Astrocyte of the cerebellum (primary cell): ENCODE data around the gene POU4F3.
"Not testable (repeated sequence)": the region's sequence is repeated elsewhere in the genome, so short reads cannot be mapped to it uniquely, and the experiment has no call there.

ENCODE experiments used
- DNase-seq: peaks from one replicate; pipeline ENCODE4 v3.0.0-alpha.2; 2011; ENCODE audit warnings: low read depth
- H3K4me3 ChIP-seq: 2 replicates; pipeline ENCODE4 v1.5.1; 2011; ENCODE audit warnings: mild to moderate bottlenecking, low read depth, low read length, moderate library complexity
- in situ Hi-C: cut with HindIII; loops from 2 replicates; pipeline ENCODE4 v1.10.0; 2017; ENCODE audit warnings: low sequenced_read_pairs
- TF ChIP-seq, protein P1 (sequence below): IDR thresholded peaks from 2 replicates; pipeline ENCODE4 v1.5.1; 2012; ENCODE audit warnings: low read length, low read depth, moderate library complexity, mild to moderate bottlenecking; ENCODE audit errors: missing control alignments

Gene POU4F3, protein sequence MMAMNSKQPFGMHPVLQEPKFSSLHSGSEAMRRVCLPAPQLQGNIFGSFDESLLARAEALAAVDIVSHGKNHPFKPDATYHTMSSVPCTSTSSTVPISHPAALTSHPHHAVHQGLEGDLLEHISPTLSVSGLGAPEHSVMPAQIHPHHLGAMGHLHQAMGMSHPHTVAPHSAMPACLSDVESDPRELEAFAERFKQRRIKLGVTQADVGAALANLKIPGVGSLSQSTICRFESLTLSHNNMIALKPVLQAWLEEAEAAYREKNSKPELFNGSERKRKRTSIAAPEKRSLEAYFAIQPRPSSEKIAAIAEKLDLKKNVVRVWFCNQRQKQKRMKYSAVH

DNA sequence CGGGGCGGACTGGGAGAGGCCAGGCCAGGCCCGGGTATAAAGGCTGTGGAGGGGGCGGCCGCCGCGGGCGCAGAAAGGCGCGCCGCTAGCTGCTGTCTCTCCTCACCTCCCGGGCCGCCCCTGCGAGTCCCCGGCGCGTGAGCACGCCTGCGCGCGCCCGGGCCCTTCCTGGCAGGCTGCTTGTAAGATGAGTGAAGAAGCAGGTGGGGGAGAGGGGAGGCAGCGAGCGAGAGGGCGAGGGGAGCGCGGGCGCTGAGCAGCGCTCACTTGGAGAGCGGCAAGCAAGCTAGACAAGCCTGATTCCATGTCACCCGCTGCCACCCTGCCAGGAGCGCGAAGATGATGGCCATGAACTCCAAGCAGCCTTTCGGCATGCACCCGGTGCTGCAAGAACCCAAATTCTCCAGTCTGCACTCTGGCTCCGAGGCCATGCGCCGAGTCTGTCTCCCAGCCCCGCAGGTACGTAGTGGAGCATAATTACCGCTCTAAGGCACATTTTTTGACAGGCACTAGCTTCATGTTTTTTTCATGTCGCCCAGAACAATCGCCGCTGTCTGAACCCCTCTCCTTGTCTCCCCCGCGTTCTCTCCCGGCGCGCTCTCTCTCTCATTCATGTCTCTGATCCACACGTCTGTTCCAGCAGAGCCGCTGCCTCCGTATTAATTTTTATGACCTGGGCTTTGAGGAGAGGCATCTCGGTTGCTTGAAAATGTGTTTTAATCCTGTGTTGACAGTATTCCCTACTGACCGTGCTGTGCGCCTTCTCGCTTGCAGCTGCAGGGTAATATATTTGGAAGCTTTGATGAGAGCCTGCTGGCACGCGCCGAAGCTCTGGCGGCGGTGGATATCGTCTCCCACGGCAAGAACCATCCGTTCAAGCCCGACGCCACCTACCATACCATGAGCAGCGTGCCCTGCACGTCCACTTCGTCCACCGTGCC lies at the start of gene POU4F3:
Gene POU4F3, plus strand, starts transcription at position 66 of the 941 bp plus-strand sequence. Its CDS starts 274 bp downstream, at position 340.
- TF ChIP-seq, protein P1, sequence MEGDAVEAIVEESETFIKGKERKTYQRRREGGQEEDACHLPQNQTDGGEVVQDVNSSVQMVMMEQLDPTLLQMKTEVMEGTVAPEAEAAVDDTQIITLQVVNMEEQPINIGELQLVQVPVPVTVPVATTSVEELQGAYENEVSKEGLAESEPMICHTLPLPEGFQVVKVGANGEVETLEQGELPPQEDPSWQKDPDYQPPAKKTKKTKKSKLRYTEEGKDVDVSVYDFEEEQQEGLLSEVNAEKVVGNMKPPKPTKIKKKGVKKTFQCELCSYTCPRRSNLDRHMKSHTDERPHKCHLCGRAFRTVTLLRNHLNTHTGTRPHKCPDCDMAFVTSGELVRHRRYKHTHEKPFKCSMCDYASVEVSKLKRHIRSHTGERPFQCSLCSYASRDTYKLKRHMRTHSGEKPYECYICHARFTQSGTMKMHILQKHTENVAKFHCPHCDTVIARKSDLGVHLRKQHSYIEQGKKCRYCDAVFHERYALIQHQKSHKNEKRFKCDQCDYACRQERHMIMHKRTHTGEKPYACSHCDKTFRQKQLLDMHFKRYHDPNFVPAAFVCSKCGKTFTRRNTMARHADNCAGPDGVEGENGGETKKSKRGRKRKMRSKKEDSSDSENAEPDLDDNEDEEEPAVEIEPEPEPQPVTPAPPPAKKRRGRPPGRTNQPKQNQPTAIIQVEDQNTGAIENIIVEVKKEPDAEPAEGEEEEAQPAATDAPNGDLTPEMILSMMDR: no peak
- DNase-seq: no peak
- H3K4me3 ChIP-seq: no peak within 1 kb of the TSS
- in situ Hi-C loops: no loop called here

DNA sequence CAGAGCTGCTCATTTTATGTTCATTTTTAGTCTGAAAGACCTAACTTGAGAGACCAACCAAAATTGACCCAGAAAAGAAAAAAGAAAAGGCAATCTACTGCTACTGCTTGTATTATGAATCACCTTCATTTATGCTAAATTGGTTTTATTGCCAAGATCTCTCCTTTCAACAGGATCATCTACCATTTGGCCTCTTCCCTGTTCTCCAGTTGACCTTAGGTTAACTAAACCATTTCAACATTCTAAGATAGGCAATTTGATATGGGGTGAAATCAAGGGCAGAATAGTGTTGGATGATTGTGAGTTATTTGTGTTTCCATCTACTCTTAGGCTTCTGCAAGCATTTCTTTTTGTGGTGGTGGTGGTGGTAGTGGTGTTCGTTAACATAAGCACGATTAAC lies 48.3 kb upstream of the POU4F3 start:
- DNase-seq: no peak
- TF ChIP-seq, protein P1: no peak
- H3K4me3 ChIP-seq: no peak overlapping the region
- in situ Hi-C loops: no loop called here

DNA sequence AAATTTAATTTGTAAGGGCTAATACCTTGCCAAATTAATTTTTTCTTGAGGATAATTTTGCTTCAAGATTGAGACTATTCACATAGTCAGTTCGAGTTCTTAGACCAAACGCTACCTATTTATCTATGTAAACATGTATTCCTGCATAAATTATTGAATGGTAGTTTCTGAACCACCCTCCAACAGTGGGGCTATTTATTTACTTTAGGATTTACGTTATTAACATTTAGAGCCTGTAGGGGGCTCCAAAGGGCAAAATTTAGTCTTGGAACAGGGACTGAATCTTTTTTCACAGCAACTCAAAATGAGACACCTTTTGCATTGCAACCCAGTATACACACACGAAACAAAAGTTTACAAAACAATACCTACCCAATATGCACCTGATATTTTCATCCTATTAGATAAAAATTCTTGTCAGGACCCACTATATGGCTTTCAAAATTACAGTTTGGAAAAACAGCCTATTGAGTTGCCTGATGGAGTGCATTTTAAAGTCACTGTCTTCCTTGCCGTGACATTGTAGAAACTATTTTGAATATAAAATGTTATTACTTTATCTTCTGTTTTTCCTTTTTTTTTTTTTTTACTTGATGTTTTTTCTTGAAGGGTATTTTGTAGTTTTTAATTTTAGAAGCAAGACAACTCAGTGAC lies 47.1 kb upstream of the POU4F3 start:
- TF ChIP-seq, protein P1: peak; percentile 55
- H3K4me3 ChIP-seq: no peak overlapping the region
- in situ Hi-C loops: no loop called here
- peak; percentile 42 for DNase-seq

DNA sequence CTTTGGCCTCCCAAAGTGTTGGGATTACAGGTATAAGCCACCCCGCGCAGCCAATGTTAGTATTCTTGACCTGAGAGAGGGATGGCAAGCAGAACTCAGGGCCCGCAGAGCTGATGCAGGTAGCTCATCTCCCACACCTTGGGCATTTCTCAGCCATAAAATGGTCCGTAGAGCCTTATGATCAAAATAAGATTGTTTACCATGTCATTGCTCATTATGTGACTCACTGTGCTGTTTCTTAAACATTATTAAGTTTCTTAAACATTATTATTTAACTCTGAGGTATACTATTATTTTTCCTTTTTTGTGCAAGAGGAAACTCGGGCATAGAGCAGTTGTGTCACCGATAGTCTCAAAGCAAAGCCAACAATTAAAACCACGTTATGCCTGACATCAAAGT lies 42.4 kb upstream of the POU4F3 start:
- TF ChIP-seq, protein P1: no peak
- in situ Hi-C loops: no loop called here
- DNase-seq: no peak

DNA sequence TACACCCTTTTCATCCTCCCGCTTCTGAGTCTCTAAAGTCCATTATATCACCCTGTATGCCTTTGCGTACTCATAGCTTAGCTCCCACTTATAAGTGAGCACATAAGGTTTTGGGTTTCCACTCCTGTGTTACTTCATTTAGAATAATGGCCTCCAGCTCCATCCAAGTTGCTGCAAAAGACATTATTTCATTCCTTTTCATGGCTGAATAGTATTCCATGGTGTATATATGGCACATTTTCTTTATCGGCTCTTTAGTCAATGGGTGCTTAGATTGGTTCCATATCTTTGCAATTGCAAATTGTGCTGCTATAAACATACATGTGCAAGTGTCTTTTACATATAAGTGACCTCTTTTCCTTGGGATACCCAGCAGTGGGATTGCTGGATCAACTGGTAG lies 39.7 kb upstream of the POU4F3 start:
- DNase-seq, in situ Hi-C loops, H3K4me3 ChIP-seq: not testable (repeated sequence)

More for the DNA sequence above, 42.4 kb upstream of the POU4F3 start:
- H3K4me3 ChIP-seq: no peak overlapping the region

DNA sequence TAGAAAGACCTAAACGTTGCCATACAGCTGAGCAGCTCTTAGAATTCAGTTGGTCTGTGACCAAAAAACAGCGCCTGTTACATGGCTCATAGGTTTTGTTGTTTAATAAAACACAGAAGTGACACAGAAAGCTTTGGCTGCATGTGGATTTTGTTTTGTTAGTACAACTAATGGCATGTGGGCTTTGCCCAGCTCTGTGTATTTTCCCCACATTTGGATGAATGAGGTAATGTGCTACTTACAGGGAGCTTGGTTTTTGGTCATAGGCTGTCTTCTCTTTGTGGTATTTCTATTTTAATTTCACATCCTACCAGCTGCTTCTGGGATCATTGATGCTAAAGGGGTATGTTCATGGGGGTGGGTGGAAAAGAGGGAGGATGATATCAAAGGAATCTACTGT lies 37.0 kb upstream of the POU4F3 start:
- DNase-seq: no peak
- in situ Hi-C loops: no loop called here
- TF ChIP-seq, protein P1: no peak
- H3K4me3 ChIP-seq: no peak overlapping the region
